Measurements from ENCODE around the gene DLG2. TPM values are rescaled to one million over a fixed set of nuclear protein-coding genes. Genes with fewer than 3 reads are reported as not detected.

The DLG2 gene
- total and polyA plus RNA-seq, 2 of the 8 experiments (the other 6 are each of a cell fraction or from before 2014, with no cell fraction given): 1.7 to 14.3 TPM

GRCh38 chr11:83542861-83543260, 2084.3 kb downstream of the DLG2 start:
- no peaks in the 10 kb centered on the region for H3K79me2 ChIP-seq (ENCODE audit: control insufficient read depth in 1 of 2, insufficient read depth in 2 of 2, low read length in 2 of 2)
- no peak overlapping the region for H4K8ac ChIP-seq (ENCODE audit: extremely low read depth, insufficient read depth, low read length)
- no peak for TF ChIP-seq ZNF274 (IDR thresholded peaks at IDR 0.05; ENCODE audit: borderline replicate concordance, extremely low read depth, low read length)
- H2BK5ac ChIP-seq (ENCODE audit: low read depth, low read length): no peak overlapping the region
- H3K4me1 ChIP-seq (replicated peaks in 1 of 4; ENCODE audit: control insufficient read depth in 3 of 4, insufficient read depth in 4 of 4, low read length in 3 of 4): peaks cover 0 to 5% (median 0%) of the 10 kb centered on the region in 4 experiments; a peak in 2 of 7 replicates
- H3K4me3 ChIP-seq (ENCODE audit: extremely low read depth in 1 of 4, insufficient read depth in 2 of 4, low read depth in 3 of 4, low read length in 4 of 4): no peak overlapping the region
- H3K27ac ChIP-seq (ENCODE audit: low read depth, low read length): no peak overlapping the region
- H3K56ac ChIP-seq (replicated peaks; ENCODE audit: insufficient read length, low read depth, low read length): no peak overlapping the region
- CTCF ChIA-PET (ENCODE audit: partially characterized antibody): no interaction called here
- no peak overlapping the region for H3K4me2 ChIP-seq (ENCODE audit: insufficient read depth in 1 of 2, low read depth in 2 of 2, low read length in 2 of 2)
- no peaks in the 10 kb centered on the region for H4K20me1 ChIP-seq (replicated peaks in 1 of 2; ENCODE audit: control insufficient read depth in 1 of 2, insufficient read depth in 2 of 2, low read length in 2 of 2)
- no peak overlapping the region for H2BK120ac ChIP-seq (replicated peaks; ENCODE audit: low read depth, low read length)
- no peak overlapping the region for H3K14ac ChIP-seq (ENCODE audit: insufficient read length)
- H3K18ac ChIP-seq (ENCODE audit: extremely low read depth, low read length): no peak overlapping the region
- H3K4ac ChIP-seq (replicated peaks; ENCODE audit: insufficient read length, low read depth, low read length): no peak overlapping the region
- no peaks in the 10 kb centered on the region for H3K79me1 ChIP-seq (ENCODE audit: low read depth, low read length)
- no peaks in the 10 kb centered on the region for H3K23me2 ChIP-seq (ENCODE audit: low read depth, low read length)
- POLR2A ChIA-PET (ENCODE audit: partially characterized antibody): no interaction called here
- no peak overlapping the region for H4K5ac ChIP-seq (ENCODE audit: insufficient read length, low read depth, low read length)
- H2AK5ac ChIP-seq (ENCODE audit: low read depth, low read length): no peak overlapping the region
- no peaks in the 10 kb centered on the region for H3K9me3 ChIP-seq (ENCODE audit: insufficient read depth in 2 of 2, low read depth in 1 of 2, low read length in 1 of 2)
- no peaks in the 10 kb centered on the region for H3K27me3 ChIP-seq (replicated peaks in 1 of 4; ENCODE audit: control insufficient read depth in 3 of 4, extremely low read depth in 1 of 4, insufficient read depth in 3 of 4, low read length in 3 of 4)
- no peak overlapping the region for H2BK12ac ChIP-seq (ENCODE audit: low read depth, low read length)
- FAIRE-seq: no peak
- no peak overlapping the region for H3K23ac ChIP-seq (ENCODE audit: insufficient read length)
- DNase-seq (ENCODE audit: low read depth in 1 of 2, low spot score in 2 of 2): no peak
- no peak overlapping the region for H2AFZ ChIP-seq (ENCODE audit: low read length)
- 87% methylated on average over 2 of the region's 2 CpGs; no CpG with 5 or more reads in 1 of the 2 experiments for WGBS, 2 experiments (ENCODE audit: extremely low coverage in 1 of 2, insufficient coverage in 1 of 2, insufficient read length in 1 of 2, insufficient replicate concordance in 2 of 2, low coverage in 1 of 2, low lambda C conversion rate in 2 of 2, missing lambda C conversion rate in 1 of 2)
- no peak overlapping the region for H3K9ac ChIP-seq (replicated peaks in 1 of 4; ENCODE audit: extremely low read depth in 1 of 4, low read depth in 3 of 4, low read length in 3 of 4)
- H4K91ac ChIP-seq (replicated peaks; ENCODE audit: insufficient read length, low read length): no peak overlapping the region
- no peak overlapping the region for H2BK20ac ChIP-seq (ENCODE audit: low read length)
- no peak overlapping the region for H2BK15ac ChIP-seq (ENCODE audit: low read length)
- no peaks in the 10 kb centered on the region for H3K36me3 ChIP-seq (ENCODE audit: control insufficient read depth in 2 of 4, insufficient read depth in 4 of 4, low read length in 3 of 4)
